Epithelial cell of esophagus (primary cell): ENCODE measurements around the gene TOX2.

ENCODE experiments used
- DNase-seq: peaks from one replicate; pipeline ENCODE4 v3.0.0; 2010; ENCODE audit warnings: low read depth
- H3K4me3 ChIP-seq: 2 replicates; pipeline ENCODE4 v1.5.1; 2011; ENCODE audit warnings: mild to moderate bottlenecking, low read length, control low read depth
- TF ChIP-seq, protein P1 (sequence below): IDR thresholded peaks from 2 replicates; pipeline ENCODE4 v1.5.1; 2011; ENCODE audit warnings: low read depth, mild to moderate bottlenecking, low read length, control low read depth, inconsistent platforms; ENCODE audit not compliant: insufficient read depth; ENCODE audit errors: missing control alignments

The TOX2 gene

DNA sequence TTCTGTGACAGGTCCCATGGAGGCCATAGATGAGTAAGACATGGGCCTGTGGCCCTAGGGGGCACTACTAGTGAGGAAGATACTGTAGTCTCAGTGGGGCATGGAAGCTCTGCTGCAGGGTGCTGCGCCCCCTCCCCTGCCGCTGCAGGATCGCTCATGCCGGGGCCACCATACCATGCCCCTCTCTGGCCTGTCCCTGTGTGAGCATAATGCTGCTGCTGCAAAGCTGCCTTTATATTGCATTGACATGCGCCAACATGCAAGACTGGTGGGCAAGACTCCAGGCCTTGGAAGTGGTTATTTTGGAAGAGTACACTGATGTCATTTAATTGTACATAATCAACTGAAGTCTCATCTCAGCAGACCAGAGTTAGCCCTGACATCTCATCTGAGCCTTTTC, 60.0 kb downstream of the TOX2 start:
- DNase-seq: no peak
- no peak overlapping the region for H3K4me3 ChIP-seq
- TF ChIP-seq, protein P1, sequence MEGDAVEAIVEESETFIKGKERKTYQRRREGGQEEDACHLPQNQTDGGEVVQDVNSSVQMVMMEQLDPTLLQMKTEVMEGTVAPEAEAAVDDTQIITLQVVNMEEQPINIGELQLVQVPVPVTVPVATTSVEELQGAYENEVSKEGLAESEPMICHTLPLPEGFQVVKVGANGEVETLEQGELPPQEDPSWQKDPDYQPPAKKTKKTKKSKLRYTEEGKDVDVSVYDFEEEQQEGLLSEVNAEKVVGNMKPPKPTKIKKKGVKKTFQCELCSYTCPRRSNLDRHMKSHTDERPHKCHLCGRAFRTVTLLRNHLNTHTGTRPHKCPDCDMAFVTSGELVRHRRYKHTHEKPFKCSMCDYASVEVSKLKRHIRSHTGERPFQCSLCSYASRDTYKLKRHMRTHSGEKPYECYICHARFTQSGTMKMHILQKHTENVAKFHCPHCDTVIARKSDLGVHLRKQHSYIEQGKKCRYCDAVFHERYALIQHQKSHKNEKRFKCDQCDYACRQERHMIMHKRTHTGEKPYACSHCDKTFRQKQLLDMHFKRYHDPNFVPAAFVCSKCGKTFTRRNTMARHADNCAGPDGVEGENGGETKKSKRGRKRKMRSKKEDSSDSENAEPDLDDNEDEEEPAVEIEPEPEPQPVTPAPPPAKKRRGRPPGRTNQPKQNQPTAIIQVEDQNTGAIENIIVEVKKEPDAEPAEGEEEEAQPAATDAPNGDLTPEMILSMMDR: no peak

- DNase-seq: peak; percentile 89
- H3K4me3 ChIP-seq: no peak overlapping the region
- TF ChIP-seq, protein P1: no peak
Measured at GRCh38 chr20:43975096-43975768, 60.6 kb downstream of the TOX2 start.

DNA sequence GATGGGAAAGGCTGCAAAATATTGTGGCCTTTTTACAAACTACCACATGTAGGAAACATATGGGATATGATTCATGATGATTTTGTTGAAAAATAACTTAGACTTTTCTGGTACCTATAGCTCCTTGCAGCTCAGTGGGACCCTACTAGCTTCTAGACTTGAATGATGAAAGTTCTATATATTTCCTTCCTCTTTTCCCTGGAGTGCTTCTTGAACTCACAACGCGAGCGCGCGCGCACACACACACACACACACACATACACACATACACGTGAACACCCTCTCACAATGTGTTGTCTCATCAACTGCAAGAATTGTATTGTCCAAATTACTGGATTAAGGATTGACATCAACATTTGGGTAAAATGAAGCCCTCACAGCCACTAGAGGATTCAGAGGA, 61.9 kb downstream of the TOX2 start:
- DNase-seq: no peak
- H3K4me3 ChIP-seq: no peak overlapping the region
- TF ChIP-seq, protein P1: no peak

DNA sequence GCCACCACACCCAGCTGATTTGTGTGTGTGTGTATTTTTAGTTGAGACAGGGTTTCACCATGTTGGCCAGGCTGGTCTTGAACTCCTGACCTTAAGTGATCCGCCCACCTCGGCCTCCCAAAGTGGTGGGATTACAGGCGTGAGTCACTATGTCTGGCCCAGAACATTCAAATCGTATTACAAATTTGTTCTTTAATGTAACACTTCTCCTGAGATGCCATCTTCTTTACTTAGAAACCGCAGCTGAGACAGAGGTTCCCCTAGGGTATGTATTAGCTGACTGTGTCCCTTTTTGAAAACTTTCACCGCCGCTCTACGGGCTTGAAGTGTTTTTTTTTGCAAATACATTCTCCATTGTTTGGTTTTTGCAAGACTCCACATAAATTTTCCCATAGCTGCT, 62.6 kb downstream of the TOX2 start:
- peak; percentile 11 for DNase-seq
- H3K4me3 ChIP-seq: no peak overlapping the region
- TF ChIP-seq, protein P1: no peak

- DNase-seq: no peak
- TF ChIP-seq, protein P1: no peak
- H3K4me3 ChIP-seq: no peak overlapping the region
Measured at GRCh38 chr20:43977962-43978361, 63.3 kb downstream of the TOX2 start.

DNA sequence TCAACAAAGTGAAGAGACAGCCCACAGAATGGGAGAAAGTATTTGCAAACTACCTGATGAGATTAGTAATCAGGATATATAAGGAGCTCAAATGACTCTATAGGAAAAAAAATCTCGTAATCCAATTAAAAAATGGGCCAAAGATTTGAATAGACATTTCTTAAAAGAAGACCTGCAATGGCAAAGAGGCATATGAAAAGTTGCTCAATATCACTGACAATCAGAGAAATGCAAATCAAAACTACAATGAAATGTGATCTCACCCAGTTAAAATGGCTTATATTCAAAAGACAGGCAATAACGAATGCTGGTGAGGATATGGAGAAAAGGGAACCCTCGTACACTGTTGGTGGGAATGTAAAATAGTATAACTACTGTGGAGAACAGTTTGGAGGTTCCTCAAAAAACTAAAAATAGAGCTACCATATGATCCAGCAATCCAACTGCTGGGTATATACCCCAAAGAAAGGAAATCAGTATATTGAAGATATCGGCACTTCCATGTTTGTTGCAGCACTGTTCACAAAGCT, 65.0 kb downstream of the TOX2 start:
- DNase-seq: no peak
- TF ChIP-seq, protein P1: no peak
- H3K4me3 ChIP-seq: no peak overlapping the region

DNA sequence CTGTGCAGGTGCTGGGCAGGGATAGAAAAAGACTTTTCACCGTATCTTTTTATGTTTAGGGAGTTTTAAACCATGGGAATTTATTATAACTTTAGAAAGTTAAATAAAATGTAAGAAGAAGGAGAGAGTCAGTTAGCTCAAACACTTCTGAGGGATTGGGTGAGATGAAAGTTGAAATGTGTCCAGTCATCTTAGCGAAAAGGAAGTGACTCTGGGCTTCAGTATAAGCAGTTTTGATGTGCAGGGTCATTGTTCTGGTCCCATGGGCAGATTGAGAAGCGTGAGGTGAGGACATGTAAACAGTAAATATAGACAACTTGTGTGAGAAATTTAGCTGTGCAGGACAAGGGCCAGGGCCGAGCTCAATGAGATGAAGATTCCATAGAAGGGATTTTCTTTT, 66.9 kb downstream of the TOX2 start:
- DNase-seq: no peak
- H3K4me3 ChIP-seq: no peak overlapping the region
- TF ChIP-seq, protein P1: no peak
